ENCODE data around the gene NEURL1.

Gene NEURL1

GRCh38 chr10:103555325-103555649, 61.8 kb downstream of the NEURL1 start:
- Histone ChIP-seq H3K9me3 (no peaks in the 10 kb centered on the region), H3K27me3 (ENCODE audit: low read depth) (no peaks in the 10 kb centered on the region), H3K36me3 (replicated peaks) (no peaks in the 10 kb centered on the region), H3K4me3 (peak overlapping the region; percentile 32), H3K4me1 (no peaks in the 10 kb centered on the region)
- no peak for DNase-seq (ENCODE audit: low spot score in 2 of 2)
- in situ Hi-C loops (cut with MboI; ENCODE audit: low sequenced_read_pairs), result no loop called here

DNA sequence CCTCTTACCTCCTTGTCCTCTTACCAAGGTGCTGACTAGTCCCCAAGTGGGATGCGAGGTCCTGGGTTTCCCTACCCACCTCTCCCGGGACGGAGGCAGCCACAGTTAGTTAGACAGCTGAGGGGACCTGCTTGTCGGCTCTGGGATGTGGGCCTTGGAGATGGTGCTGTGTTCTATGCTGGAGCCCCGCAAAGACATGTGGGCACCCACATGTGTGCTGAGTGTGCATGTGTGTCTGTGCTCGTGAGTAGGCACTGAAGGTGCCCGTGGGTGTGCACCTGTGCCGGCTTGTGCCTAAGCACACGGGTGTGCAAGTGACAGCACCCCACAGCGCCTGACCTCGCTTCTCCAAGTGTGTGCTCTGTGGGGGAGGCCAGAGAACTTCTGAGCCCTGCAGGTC, 62.2 kb downstream of the NEURL1 start:
- Histone ChIP-seq H3K4me3 (peak overlapping the region; percentile 32), H3K4me1 (no peaks in the 10 kb centered on the region), H3K27me3 (ENCODE audit: low read depth) (no peaks in the 10 kb centered on the region), H3K36me3 (replicated peaks) (no peaks in the 10 kb centered on the region), H3K9me3 (no peaks in the 10 kb centered on the region)
- in situ Hi-C loops (cut with MboI; ENCODE audit: low sequenced_read_pairs), result no loop called here
- DNase-seq (ENCODE audit: low spot score in 2 of 2), result no peak

- no peaks in the 10 kb centered on the region for H3K27me3 ChIP-seq (ENCODE audit: low read depth)
- H3K4me1 ChIP-seq, result no peaks in the 10 kb centered on the region
- no peak for DNase-seq (ENCODE audit: low spot score in 2 of 2)
- no peak overlapping the region for H3K4me3 ChIP-seq
- in situ Hi-C loops (cut with MboI; ENCODE audit: low sequenced_read_pairs), result no loop called here
- H3K36me3 ChIP-seq (replicated peaks), result no peaks in the 10 kb centered on the region
- H3K9me3 ChIP-seq, result no peaks in the 10 kb centered on the region
Observed at GRCh38 chr10:103556383-103557007, 63.0 kb downstream of the NEURL1 start.

- Histone ChIP-seq H3K36me3 (replicated peaks) (no peaks in the 10 kb centered on the region), H3K4me1 (no peaks in the 10 kb centered on the region), H3K27me3 (ENCODE audit: low read depth) (no peaks in the 10 kb centered on the region), H3K4me3 (no peak overlapping the region), H3K9me3 (no peaks in the 10 kb centered on the region)
- in situ Hi-C loops (cut with MboI; ENCODE audit: low sequenced_read_pairs), result no loop called here
- no peak for DNase-seq (ENCODE audit: low spot score in 2 of 2)
Observed at GRCh38 chr10:103557455-103557854, 64.0 kb downstream of the NEURL1 start.

GRCh38 chr10:103558911-103559310, 65.4 kb downstream of the NEURL1 start:
- no peaks in the 10 kb centered on the region for H3K27me3 ChIP-seq (ENCODE audit: low read depth)
- in situ Hi-C loops (cut with MboI; ENCODE audit: low sequenced_read_pairs), result no loop called here

GRCh38 chr10:103559776-103560175, 66.3 kb downstream of the NEURL1 start:
- Histone ChIP-seq H3K4me1 (no peaks in the 10 kb centered on the region), H3K36me3 (replicated peaks) (no peaks in the 10 kb centered on the region), H3K27me3 (ENCODE audit: low read depth) (no peaks in the 10 kb centered on the region), H3K9me3 (no peaks in the 10 kb centered on the region), H3K4me3 (no peak overlapping the region)
- in situ Hi-C loops (cut with MboI; ENCODE audit: low sequenced_read_pairs), result no loop called here
- DNase-seq (ENCODE audit: low spot score in 2 of 2), result no peak

More at GRCh38 chr10:103558911-103559310, 65.4 kb downstream of the NEURL1 start:
- no peak for DNase-seq (ENCODE audit: low spot score in 2 of 2)
- H3K4me3 ChIP-seq, result no peak overlapping the region
- H3K4me1 ChIP-seq, result no peaks in the 10 kb centered on the region
- H3K36me3 ChIP-seq (replicated peaks), result no peaks in the 10 kb centered on the region
- H3K9me3 ChIP-seq, result no peaks in the 10 kb centered on the region

GRCh38 chr10:103560886-103561285, 67.4 kb downstream of the NEURL1 start:
- in situ Hi-C loops (cut with MboI; ENCODE audit: low sequenced_read_pairs), result no loop called here
- no peak for DNase-seq (ENCODE audit: low spot score in 2 of 2)

GRCh38 chr10:103562383-103562782, 68.9 kb downstream of the NEURL1 start:
- in situ Hi-C loops (cut with MboI; ENCODE audit: low sequenced_read_pairs), result no loop called here
- Histone ChIP-seq H3K4me3 (no peak overlapping the region), H3K4me1 (no peaks in the 10 kb centered on the region), H3K9me3 (no peaks in the 10 kb centered on the region), H3K27me3 (ENCODE audit: low read depth) (no peaks in the 10 kb centered on the region), H3K36me3 (replicated peaks) (no peaks in the 10 kb centered on the region)
- DNase-seq (ENCODE audit: low spot score in 2 of 2), result no peak

More at GRCh38 chr10:103560886-103561285, 67.4 kb downstream of the NEURL1 start:
- Histone ChIP-seq H3K36me3 (replicated peaks) (no peaks in the 10 kb centered on the region), H3K27me3 (ENCODE audit: low read depth) (no peaks in the 10 kb centered on the region), H3K4me1 (no peaks in the 10 kb centered on the region), H3K9me3 (no peaks in the 10 kb centered on the region), H3K4me3 (no peak overlapping the region)

- Histone ChIP-seq H3K27me3 (ENCODE audit: low read depth) (no peaks in the 10 kb centered on the region), H3K9me3 (no peaks in the 10 kb centered on the region), H3K4me1 (no peaks in the 10 kb centered on the region), H3K4me3 (no peak overlapping the region), H3K36me3 (replicated peaks) (no peaks in the 10 kb centered on the region)
- in situ Hi-C loops (cut with MboI; ENCODE audit: low sequenced_read_pairs), result no loop called here
- no peak for DNase-seq (ENCODE audit: low spot score in 2 of 2)
Observed at GRCh38 chr10:103563231-103564115, 70.0 kb downstream of the NEURL1 start.

DNA sequence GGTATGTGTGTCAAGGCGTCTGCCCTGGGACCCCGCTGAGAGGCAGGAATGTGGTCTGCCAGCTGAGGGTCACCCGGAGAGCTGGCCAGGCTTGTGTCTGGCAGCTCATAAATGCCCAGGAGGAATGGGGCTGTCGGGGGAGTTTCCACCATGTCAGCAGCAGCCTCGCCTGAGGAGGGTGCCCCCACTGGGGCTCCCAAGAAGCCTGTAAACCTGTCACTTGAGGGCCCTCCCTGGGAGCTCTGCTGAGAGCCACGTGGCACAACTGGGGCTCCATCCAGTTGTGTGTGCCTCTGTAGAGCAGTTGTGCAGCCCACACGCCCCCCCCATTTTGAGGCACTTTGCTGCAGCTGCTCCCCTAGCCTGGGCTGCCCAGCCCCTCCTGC, 70.6 kb downstream of the NEURL1 start:
- DNase-seq (ENCODE audit: low spot score in 2 of 2), result no peak
- H3K27me3 ChIP-seq (ENCODE audit: low read depth), result no peaks in the 10 kb centered on the region
- no peaks in the 10 kb centered on the region for H3K9me3 ChIP-seq
- H3K4me3 ChIP-seq, result no peak overlapping the region
- no peaks in the 10 kb centered on the region for H3K36me3 ChIP-seq (replicated peaks)
- H3K4me1 ChIP-seq, result no peaks in the 10 kb centered on the region
- in situ Hi-C loops (cut with MboI; ENCODE audit: low sequenced_read_pairs), result no loop called here

DNA sequence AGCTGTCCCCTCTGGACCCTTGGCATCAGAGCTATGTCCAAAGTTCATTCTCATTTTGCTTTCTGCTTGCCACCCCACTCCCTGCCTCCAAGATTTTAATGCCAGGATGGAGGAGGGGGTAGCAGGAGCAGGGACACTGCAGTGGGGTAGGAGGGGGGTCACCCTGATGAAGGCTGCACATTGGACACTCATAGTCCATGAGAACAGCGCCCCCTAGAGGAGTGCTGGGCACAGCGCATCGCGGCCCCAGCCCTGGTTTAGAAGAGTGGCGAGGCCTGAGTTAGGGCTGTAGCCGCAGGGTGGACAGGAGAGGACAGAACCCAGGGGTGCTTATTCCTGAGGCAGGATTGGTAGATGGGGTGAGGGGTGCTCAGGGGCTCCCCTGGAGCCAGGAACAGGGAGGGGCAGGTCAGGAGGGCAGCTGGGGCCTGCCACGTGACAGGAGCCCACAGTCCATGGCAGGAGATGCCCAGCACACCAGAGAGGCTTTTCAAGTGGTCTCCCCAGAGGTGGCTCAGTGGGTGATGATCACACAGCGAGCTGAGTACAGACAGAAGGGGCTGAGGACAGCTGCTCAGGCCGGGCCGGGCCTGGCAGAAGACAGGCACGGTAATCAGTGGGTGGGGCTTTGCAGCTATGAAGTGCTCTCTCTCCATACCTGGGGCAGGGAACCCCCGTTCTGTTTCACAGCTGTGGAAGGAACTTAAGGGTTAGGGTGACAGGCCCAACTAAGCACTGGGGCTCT, 71.4 kb downstream of the NEURL1 start:
- no peaks in the 10 kb centered on the region for H3K27me3 ChIP-seq (ENCODE audit: low read depth)
- in situ Hi-C loops (cut with MboI; ENCODE audit: low sequenced_read_pairs), result no loop called here
- no peaks in the 10 kb centered on the region for H3K9me3 ChIP-seq
- H3K36me3 ChIP-seq (replicated peaks), result no peaks in the 10 kb centered on the region
- peak; percentile 7 to 78 for DNase-seq (ENCODE audit: low spot score in 2 of 2)
- H3K4me1 ChIP-seq, result no peaks in the 10 kb centered on the region
- H3K4me3 ChIP-seq, result no peak overlapping the region

- H3K9me3 ChIP-seq, result no peaks in the 10 kb centered on the region
- H3K36me3 ChIP-seq (replicated peaks), result no peaks in the 10 kb centered on the region
- H3K4me1 ChIP-seq, result no peaks in the 10 kb centered on the region
- in situ Hi-C loops (cut with MboI; ENCODE audit: low sequenced_read_pairs), result no loop called here
- no peak overlapping the region for H3K4me3 ChIP-seq
- DNase-seq (ENCODE audit: low spot score in 2 of 2), result no peak
- H3K27me3 ChIP-seq (ENCODE audit: low read depth), result no peaks in the 10 kb centered on the region
Observed at GRCh38 chr10:103566536-103566935, 73.0 kb downstream of the NEURL1 start.

DNA sequence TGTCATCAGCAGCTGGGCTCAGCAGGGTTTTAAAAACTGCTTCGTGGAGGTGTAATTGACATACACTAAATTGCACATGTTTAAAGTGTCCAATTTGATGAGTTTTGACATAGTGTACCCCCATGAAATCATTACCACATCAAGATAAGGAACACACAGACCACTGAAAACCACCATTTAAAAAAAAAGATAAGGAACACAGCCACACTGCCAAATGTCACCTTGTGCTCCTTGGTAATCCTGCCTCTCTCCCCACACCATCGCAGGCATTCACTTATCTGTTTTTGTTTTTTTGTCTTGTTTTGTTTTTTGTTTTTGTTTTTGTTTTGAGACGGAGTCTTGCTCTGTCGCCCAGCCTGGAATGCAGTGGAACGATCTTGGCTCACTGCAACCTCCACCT, 75.0 kb downstream of the NEURL1 start:
- H3K9me3 ChIP-seq, result no peaks in the 10 kb centered on the region
- DNase-seq (ENCODE audit: low spot score in 2 of 2), result no peak
- no peaks in the 10 kb centered on the region for H3K36me3 ChIP-seq (replicated peaks)
- H3K27me3 ChIP-seq (ENCODE audit: low read depth), result no peaks in the 10 kb centered on the region
- in situ Hi-C loops (cut with MboI; ENCODE audit: low sequenced_read_pairs), result no loop called here
- H3K4me1 ChIP-seq, result no peaks in the 10 kb centered on the region
- no peak overlapping the region for H3K4me3 ChIP-seq

DNA sequence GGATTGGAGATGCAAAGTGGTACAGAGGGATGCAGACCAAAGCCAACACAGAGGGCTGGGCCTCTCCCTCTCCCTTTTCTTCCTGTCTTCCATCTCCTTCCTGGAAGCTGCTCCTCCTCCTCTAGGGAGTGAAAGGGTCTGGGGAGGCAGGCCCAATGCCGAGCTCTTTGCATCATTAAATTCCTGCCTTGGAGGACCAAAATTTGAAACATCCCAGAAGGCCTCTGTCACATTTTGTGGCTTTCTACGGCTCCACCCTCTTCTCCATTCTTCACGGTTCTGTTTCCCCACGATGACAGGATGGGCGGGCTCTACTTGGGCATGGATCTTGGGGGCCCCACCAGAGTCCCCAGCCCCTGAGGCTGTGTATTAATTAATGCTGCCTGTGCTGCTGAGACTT, 76.4 kb downstream of the NEURL1 start:
- Histone ChIP-seq H3K4me1 (no peaks in the 10 kb centered on the region), H3K27me3 (ENCODE audit: low read depth) (no peaks in the 10 kb centered on the region), H3K9me3 (no peaks in the 10 kb centered on the region), H3K4me3 (no peak overlapping the region), H3K36me3 (replicated peaks) (no peaks in the 10 kb centered on the region)
- DNase-seq (ENCODE audit: low spot score in 2 of 2), result no peak
- in situ Hi-C loops (cut with MboI; ENCODE audit: low sequenced_read_pairs), result no loop called here
